GM19035 (cell line): ENCODE data around the gene SMPD4.
A peak's percentile ranks its signal among the peaks of the same experiment; 100 is the strongest.
"Not testable (repeated sequence)": the region's sequence is repeated elsewhere in the genome, so short reads cannot be mapped to it uniquely, and the experiment has no call there.

Experiments used
- ATAC-seq: cut with Tn5 transposase; IDR thresholded peaks from one replicate; pipeline ENCODE4 v1.9.1; 2021; ENCODE audit not compliant: unreplicated experiment

The SMPD4 gene

GRCh38 chr2:130157825-130158514, 23.4 kb downstream of the SMPD4 start:
- ATAC-seq: peak; percentile 86

DNA sequence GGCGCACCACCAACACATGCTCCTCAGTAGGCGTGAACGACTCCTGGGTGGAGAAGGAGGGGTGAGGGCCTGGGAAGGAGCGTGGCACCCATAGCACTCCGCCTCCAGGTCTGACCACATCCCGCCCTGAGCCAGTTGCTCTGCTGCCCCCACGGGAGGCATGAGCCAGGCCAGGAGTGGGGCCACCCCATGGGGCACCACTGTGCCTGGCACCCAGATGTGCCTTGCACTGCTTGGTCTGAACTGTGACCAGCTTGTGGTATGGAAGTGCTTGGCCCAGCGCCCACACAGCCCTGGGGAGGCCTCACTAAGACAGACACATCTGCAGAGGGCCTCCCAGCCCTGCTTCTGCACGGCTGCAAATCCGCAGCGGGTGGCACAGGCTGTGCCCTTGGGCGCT, 24.0 kb downstream of the SMPD4 start:
- peak; percentile 36 for ATAC-seq

GRCh38 chr2:130156624-130157004, 24.8 kb downstream of the SMPD4 start:
- ATAC-seq: no peak

DNA sequence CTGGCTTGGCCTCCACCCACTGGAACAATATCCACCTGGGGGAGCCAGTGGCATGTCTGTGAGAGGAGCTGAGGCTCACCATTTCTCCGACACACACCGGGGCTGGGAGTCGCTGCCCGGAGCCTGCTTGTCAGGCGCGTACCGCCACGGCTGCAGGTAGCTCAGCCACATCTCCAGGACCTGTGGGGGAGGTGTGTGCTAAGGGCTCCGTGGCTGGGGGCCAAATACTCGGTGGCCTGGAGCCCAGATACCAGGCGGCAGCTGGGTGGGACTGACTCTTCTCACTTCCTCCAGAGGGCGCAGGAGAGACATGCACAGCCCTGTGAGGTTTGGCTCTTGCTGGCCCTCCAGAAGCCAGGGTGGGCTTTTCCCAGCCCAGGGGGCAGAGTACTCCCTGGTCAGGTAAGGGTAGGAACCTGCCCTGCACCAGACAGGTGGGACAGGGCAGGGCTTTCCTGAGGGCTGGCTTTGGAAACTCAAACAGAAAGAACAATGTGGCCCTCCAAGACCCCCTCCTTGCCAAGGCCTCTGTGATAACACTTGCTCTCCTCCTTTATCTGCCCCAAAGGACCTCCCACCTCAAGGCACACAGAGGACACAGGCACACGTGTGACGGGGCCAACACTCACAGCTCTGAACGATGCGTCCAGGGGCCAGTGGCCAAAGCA, 25.3 kb downstream of the SMPD4 start:
- not testable (repeated sequence) for ATAC-seq

DNA sequence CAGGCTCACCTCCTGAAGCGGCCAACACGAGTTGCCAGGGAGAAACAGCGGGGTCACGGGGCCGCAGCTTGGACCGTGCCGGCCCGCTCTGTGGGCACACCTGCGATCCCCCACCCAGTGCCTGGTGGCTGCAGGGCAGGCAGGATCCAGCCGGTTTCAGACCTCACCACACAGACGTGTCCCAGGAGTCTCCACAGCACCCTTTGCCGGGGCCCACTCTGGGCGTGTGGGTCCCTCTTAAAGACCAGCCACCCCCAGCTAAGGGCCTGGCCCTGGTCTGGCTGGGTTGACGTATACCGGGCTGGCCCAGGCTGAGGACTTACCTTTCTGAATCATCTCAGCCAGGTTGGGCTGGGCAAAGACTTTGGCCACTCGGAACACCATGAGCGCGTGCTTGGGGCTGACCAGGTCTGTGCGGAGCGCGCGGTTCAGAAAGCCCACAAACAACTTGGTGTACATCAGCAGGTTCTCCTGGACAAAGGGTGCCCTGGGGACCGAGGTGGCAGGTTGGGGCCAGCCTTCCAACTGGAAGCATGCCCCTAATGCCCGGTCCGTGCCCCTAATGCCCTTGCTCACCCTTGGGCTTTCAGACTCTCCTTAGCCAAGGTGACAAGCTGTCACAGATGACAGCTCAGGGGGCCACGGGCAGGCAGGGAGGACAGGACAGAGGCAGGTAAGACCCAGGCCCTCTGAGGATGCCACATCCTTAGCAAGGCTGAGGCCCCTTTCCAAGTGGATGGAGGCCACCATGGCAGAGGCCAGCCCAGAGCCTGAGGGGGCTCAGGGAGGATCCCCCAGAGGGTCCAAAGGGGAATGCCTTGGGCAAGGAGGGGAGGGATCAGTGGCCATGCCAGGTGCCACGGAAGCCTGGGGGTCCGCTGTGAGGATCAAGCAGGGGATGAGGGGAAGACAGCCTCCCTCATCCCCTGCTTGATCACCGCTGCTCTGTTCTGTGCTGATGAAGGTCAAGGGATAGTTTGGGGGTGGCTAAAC, 26.3 kb downstream of the SMPD4 start:
- no peak for ATAC-seq

GRCh38 chr2:130154423-130154770, 27.0 kb downstream of the SMPD4 start:
- ATAC-seq: not testable (repeated sequence)

DNA sequence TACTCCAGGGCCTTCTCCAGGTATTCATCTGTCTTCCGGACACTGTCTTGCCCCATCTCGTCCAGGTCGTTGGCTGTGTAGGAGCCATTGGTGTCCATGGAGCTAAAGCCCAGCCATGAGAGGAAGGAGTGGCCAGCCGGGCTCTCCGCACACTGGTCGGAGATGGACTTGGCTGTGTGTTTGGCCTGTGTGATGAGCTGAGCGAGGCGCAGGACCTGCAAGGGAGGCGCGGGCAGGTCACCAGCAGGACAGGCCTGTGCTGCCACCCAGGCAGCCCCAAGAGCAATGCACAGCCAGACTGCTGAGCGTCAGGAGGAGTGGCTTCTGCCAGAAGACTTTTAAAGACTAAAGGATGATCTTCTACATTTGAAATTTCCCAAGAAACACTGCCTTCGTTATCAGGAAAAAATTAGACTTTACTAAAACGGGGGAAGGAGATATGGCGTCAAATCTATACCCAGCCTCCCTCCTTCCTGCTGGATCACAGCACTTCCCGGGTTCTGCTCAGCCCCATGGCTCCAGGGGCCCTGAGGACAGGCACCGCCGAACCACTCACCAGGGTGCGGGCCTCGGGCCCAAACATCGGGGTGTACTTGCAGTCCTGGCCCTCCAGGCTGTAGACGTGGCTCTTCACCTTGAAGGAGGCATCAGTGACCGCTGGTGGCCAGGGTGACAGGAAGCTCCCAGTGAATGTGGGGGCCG, 27.5 kb downstream of the SMPD4 start:
- ATAC-seq: not testable (repeated sequence)

- no peak for ATAC-seq
Measured at GRCh38 chr2:130152816-130153595, 28.4 kb downstream of the SMPD4 start.

DNA sequence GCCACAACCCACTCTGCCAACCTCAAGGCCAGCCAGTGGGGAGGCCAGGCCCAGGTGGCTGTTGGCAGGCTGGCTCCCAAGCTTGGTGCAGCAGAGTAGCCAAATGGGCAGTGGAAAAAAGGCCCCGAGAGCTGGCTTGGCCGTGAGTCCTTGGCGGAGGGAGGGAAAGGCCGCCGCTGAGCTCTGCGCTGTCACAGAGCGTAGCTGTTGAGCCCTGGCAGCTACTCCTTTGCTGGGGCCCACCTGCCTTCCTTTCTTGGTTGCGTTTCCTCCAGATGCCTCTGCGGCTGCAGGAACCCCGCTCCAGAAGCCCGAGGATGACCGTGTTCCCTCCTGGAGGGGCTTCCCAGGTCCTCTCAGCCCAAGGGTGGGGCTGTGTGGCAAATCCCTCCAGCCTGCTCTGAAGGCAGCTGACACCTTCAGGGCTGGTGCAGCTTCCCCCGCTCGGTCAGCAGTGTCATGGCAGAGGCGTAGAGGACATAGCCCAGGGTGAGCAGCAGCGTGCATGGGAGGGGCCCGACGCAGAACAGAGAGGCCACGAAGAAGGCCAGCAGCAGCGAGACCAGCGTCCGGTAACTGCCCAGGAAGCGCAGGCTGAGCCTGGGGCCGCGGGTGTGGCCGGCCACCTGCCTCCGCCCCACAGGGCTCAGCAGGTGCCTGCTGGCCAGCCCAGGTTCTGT, 29.1 kb downstream of the SMPD4 start:
- not testable (repeated sequence) for ATAC-seq

- not testable (repeated sequence) for ATAC-seq
Measured at GRCh38 chr2:130151145-130151512, 30.3 kb downstream of the SMPD4 start.

DNA sequence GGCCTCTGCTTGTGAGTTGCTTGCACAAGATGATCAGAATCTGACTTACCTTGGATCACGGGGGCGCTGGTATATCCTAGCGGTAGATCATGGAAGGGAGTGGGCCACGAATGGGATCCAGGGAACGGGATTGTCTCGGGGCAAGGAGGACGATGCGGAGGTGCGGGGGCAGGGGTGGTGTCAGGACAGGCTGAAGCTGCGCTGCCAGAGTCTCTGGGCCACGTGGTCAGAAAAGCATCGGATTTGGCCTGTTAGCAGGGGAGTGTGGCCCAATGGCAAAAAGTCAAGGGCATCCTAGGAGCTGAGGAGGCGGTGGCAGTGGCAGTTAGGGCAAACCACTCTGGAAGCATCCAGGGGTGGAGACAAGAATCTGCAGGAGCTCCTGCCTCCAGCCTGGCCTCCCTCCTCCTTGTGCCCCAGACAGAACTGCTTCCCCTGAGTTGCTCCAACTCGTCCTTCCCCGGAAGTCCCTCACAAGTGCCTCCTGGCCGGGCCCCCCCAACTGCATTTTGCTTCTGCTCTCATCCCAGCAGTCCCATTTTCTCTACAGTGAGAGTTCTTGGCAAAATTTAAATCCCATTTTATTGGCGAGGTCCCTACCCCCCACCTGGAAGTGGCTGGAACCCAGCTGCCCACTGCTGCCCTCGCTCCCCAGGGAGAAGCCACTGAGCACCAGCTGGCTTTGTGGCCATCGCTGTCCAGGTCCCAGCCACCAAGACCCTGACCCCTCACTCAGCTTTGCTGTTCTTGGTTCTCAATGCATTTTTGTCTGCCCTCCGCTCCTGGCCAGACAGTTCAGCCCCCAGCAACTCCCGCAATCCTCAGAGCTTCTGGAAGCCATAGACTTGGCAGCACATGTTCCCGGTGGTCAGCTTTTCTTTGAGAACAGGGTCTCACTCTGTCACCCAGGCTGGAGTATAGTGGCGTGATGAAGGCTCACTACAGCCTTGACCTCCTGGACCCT, 30.9 kb downstream of the SMPD4 start:
- no peak for ATAC-seq

GRCh38 chr2:130148515-130148914, 32.9 kb downstream of the SMPD4 start:
- not testable (repeated sequence) for ATAC-seq

GRCh38 chr2:130145006-130145414, 36.4 kb downstream of the SMPD4 start, which contains the start of gene CCDC74B:
CCDC74B (minus strand) TSS chr2:130145112; CDS start chr2:130144996, 116 bp downstream.
- ATAC-seq: peak; percentile 94

GRCh38 chr2:130143266-130144039, 37.9 kb downstream of the SMPD4 start:
- not testable (repeated sequence) for ATAC-seq

DNA sequence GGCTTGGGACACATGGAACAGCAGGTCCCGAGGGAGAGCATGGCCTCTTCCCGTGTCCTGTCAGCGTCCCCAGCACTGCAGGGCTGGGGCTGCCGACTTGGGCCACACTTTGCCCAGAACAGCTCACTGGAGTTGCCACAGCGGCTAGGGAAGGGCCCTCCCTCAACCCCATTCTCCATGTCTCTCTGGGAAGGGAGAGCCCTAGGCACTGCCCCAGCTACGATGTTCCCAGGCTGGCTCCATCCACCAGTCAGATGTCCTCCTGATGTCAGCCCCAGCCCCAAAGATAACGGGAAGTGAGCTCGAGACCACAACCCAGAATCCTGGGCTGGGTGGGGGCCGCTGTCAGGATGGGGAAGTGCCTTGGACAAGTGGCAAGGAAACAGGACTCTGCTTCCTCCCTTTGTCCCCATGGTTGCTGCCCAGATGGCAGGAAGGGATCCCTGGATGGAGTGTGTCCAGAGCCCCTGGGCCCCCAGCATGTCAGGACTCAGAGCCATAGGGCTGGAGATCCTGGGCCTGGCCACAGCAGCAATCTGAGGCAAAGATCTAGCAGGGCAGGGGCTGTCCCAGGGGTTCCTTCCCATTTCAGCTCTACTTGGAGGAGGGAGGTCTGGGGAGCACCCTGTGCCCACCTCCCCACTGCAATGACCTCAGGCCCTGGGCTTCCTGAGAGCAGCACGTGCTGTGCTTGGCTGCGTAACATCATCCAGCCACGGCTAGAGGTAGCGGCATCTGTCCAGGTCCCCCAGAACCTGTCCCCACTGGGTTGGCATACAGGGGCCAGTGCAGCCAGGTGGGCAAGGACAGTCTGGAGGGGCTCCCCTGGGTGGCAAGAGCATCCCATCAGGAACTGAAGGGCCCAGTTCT, 38.8 kb downstream of the SMPD4 start:
- ATAC-seq: not testable (repeated sequence)

- ATAC-seq: not testable (repeated sequence)
Measured at GRCh38 chr2:130141645-130142370, 39.6 kb downstream of the SMPD4 start.
